Measurements from ENCODE around the gene HS3ST3A1.

Gene HS3ST3A1

GRCh38 chr17:13581925-13582324 lies 19.8 kb downstream of the HS3ST3A1 start:
- H3K18ac ChIP-seq (ENCODE audit: low read depth in 1 of 2, low read length in 2 of 2): no peak overlapping the region
- no peak overlapping the region for H4K8ac ChIP-seq (ENCODE audit: low read length)
- no peak overlapping the region for H2BK12ac ChIP-seq (ENCODE audit: low read length in 2 of 2)
- H2BK120ac ChIP-seq (ENCODE audit: low read depth, low read length): no peak overlapping the region
- H2AK5ac ChIP-seq (ENCODE audit: low read length, severe bottlenecking): no peak overlapping the region
- H3K36me3 ChIP-seq (ENCODE audit: control insufficient read depth in 1 of 2, insufficient read depth in 2 of 2, low read depth in 1 of 2, low read length in 2 of 2): no peaks in the 10 kb centered on the region
- no peak overlapping the region for H2BK15ac ChIP-seq (ENCODE audit: low read depth, poor library complexity, severe bottlenecking)
- no peaks in the 10 kb centered on the region for H3K79me1 ChIP-seq (replicated peaks; ENCODE audit: low read length, poor library complexity, severe bottlenecking)
- H3K4ac ChIP-seq (ENCODE audit: low read depth in 1 of 2, low read length in 2 of 2): no peak overlapping the region
- H3K27ac ChIP-seq (ENCODE audit: low read length, poor library complexity, severe bottlenecking): no peak overlapping the region
- H2BK5ac ChIP-seq (ENCODE audit: low read depth, low read length, poor library complexity, severe bottlenecking): no peak overlapping the region
- 100% methylated on average over 1 of the region's 3 CpGs for WGBS
- DNase-seq: no peak
- no peak overlapping the region for H3K4me2 ChIP-seq (ENCODE audit: low read length, poor library complexity, severe bottlenecking)
- no peak overlapping the region for H3K23ac ChIP-seq (ENCODE audit: low read length in 2 of 2)
- no peak overlapping the region for H4K91ac ChIP-seq (ENCODE audit: low read length)
- no peak overlapping the region for H2AFZ ChIP-seq (ENCODE audit: low read depth, low read length)
- H3K4me3 ChIP-seq (ENCODE audit: insufficient read depth in 1 of 2, low read depth in 1 of 2, low read length in 2 of 2): no peak overlapping the region
- no peak overlapping the region for H3K14ac ChIP-seq (ENCODE audit: low read length in 2 of 2)
- H3K9ac ChIP-seq (ENCODE audit: low read length): no peak overlapping the region
- H3K4me1 ChIP-seq (ENCODE audit: control insufficient read depth, insufficient read depth, low read depth, low read length): no peaks in the 10 kb centered on the region
- H3K9me3 ChIP-seq (ENCODE audit: control insufficient read depth, low read length): no peaks in the 10 kb centered on the region
- no peaks in the 10 kb centered on the region for H3K27me3 ChIP-seq (ENCODE audit: control insufficient read depth in 1 of 2, insufficient read depth in 1 of 2, low read length in 2 of 2)

- 100% methylated on average over 4 of the region's 8 CpGs for WGBS
- H2AK5ac ChIP-seq (ENCODE audit: low read length, severe bottlenecking): no peak overlapping the region
- no peak overlapping the region for H3K14ac ChIP-seq (ENCODE audit: low read length in 2 of 2)
- no peak overlapping the region for H3K9ac ChIP-seq (ENCODE audit: low read length)
- no peak overlapping the region for H3K4me3 ChIP-seq (ENCODE audit: insufficient read depth in 1 of 2, low read depth in 1 of 2, low read length in 2 of 2)
- DNase-seq: no peak
- no peaks in the 10 kb centered on the region for H3K9me3 ChIP-seq (ENCODE audit: control insufficient read depth, low read length)
- no peak overlapping the region for H3K4me2 ChIP-seq (ENCODE audit: low read length, poor library complexity, severe bottlenecking)
- H3K36me3 ChIP-seq (ENCODE audit: control insufficient read depth in 1 of 2, insufficient read depth in 2 of 2, low read depth in 1 of 2, low read length in 2 of 2): no peaks in the 10 kb centered on the region
- no peak overlapping the region for H2BK120ac ChIP-seq (ENCODE audit: low read depth, low read length)
- no peak overlapping the region for H3K18ac ChIP-seq (ENCODE audit: low read depth in 1 of 2, low read length in 2 of 2)
- no peak overlapping the region for H2BK5ac ChIP-seq (ENCODE audit: low read depth, low read length, poor library complexity, severe bottlenecking)
- no peaks in the 10 kb centered on the region for H3K79me1 ChIP-seq (replicated peaks; ENCODE audit: low read length, poor library complexity, severe bottlenecking)
- H3K27me3 ChIP-seq (ENCODE audit: control insufficient read depth in 1 of 2, insufficient read depth in 1 of 2, low read length in 2 of 2): no peaks in the 10 kb centered on the region
- no peak overlapping the region for H2BK12ac ChIP-seq (ENCODE audit: low read length in 2 of 2)
- H2BK15ac ChIP-seq (ENCODE audit: low read depth, poor library complexity, severe bottlenecking): no peak overlapping the region
- H2AFZ ChIP-seq (ENCODE audit: low read depth, low read length): no peak overlapping the region
- H3K27ac ChIP-seq (ENCODE audit: low read length, poor library complexity, severe bottlenecking): no peak overlapping the region
- H3K4me1 ChIP-seq (ENCODE audit: control insufficient read depth, insufficient read depth, low read depth, low read length): peaks cover 3% of the 10 kb centered on the region
- H4K8ac ChIP-seq (ENCODE audit: low read length): no peak overlapping the region
- no peak overlapping the region for H3K4ac ChIP-seq (ENCODE audit: low read depth in 1 of 2, low read length in 2 of 2)
- H3K23ac ChIP-seq (ENCODE audit: low read length in 2 of 2): no peak overlapping the region
- no peak overlapping the region for H4K91ac ChIP-seq (ENCODE audit: low read length)
These were observed 20.9 kb downstream of the HS3ST3A1 start for GRCh38 chr17:13580790-13581189.

- no peak overlapping the region for H2BK15ac ChIP-seq (ENCODE audit: low read depth, poor library complexity, severe bottlenecking)
- no peak overlapping the region for H3K4me3 ChIP-seq (ENCODE audit: insufficient read depth in 1 of 2, low read depth in 1 of 2, low read length in 2 of 2)
- H3K4me1 ChIP-seq (ENCODE audit: control insufficient read depth, insufficient read depth, low read depth, low read length): peaks cover 3% of the 10 kb centered on the region
- DNase-seq: no peak
- no peak overlapping the region for H2BK12ac ChIP-seq (ENCODE audit: low read length in 2 of 2)
- no peak overlapping the region for H4K91ac ChIP-seq (ENCODE audit: low read length)
- no peak overlapping the region for H2AK5ac ChIP-seq (ENCODE audit: low read length, severe bottlenecking)
- H3K4ac ChIP-seq (ENCODE audit: low read depth in 1 of 2, low read length in 2 of 2): no peak overlapping the region
- no peak overlapping the region for H3K18ac ChIP-seq (ENCODE audit: low read depth in 1 of 2, low read length in 2 of 2)
- H3K9me3 ChIP-seq (ENCODE audit: control insufficient read depth, low read length): no peaks in the 10 kb centered on the region
- WGBS: 73% methylated on average over 3 of the region's 3 CpGs
- no peak overlapping the region for H3K9ac ChIP-seq (ENCODE audit: low read length)
- no peak overlapping the region for H4K8ac ChIP-seq (ENCODE audit: low read length)
- H3K36me3 ChIP-seq (ENCODE audit: control insufficient read depth in 1 of 2, insufficient read depth in 2 of 2, low read depth in 1 of 2, low read length in 2 of 2): no peaks in the 10 kb centered on the region
- no peak overlapping the region for H2BK120ac ChIP-seq (ENCODE audit: low read depth, low read length)
- no peak overlapping the region for H3K4me2 ChIP-seq (ENCODE audit: low read length, poor library complexity, severe bottlenecking)
- H2BK5ac ChIP-seq (ENCODE audit: low read depth, low read length, poor library complexity, severe bottlenecking): no peak overlapping the region
- H3K27me3 ChIP-seq (ENCODE audit: control insufficient read depth in 1 of 2, insufficient read depth in 1 of 2, low read length in 2 of 2): no peaks in the 10 kb centered on the region
- no peak overlapping the region for H2AFZ ChIP-seq (ENCODE audit: low read depth, low read length)
- no peak overlapping the region for H3K14ac ChIP-seq (ENCODE audit: low read length in 2 of 2)
- no peak overlapping the region for H3K23ac ChIP-seq (ENCODE audit: low read length in 2 of 2)
- H3K27ac ChIP-seq (ENCODE audit: low read length, poor library complexity, severe bottlenecking): no peak overlapping the region
- H3K79me1 ChIP-seq (replicated peaks; ENCODE audit: low read length, poor library complexity, severe bottlenecking): no peaks in the 10 kb centered on the region
These were observed 24.8 kb downstream of the HS3ST3A1 start for GRCh38 chr17:13576661-13577526.

- Histone ChIP-seq H3K14ac (ENCODE audit: low read length in 2 of 2) (no peak overlapping the region), H3K4me3 (ENCODE audit: insufficient read depth in 1 of 2, low read depth in 1 of 2, low read length in 2 of 2) (no peak overlapping the region), H3K79me1 (replicated peaks; ENCODE audit: low read length, poor library complexity, severe bottlenecking) (no peaks in the 10 kb centered on the region), H3K27ac (ENCODE audit: low read length, poor library complexity, severe bottlenecking) (no peak overlapping the region), H3K23ac (ENCODE audit: low read length in 2 of 2) (no peak overlapping the region), H4K91ac (ENCODE audit: low read length) (no peak overlapping the region), H3K9me3 (ENCODE audit: control insufficient read depth, low read length) (no peaks in the 10 kb centered on the region), H2AFZ (ENCODE audit: low read depth, low read length) (no peak overlapping the region), H2BK15ac (ENCODE audit: low read depth, poor library complexity, severe bottlenecking) (no peak overlapping the region), H2BK12ac (ENCODE audit: low read length in 2 of 2) (no peak overlapping the region), H3K18ac (ENCODE audit: low read depth in 1 of 2, low read length in 2 of 2) (no peak overlapping the region), H2AK5ac (ENCODE audit: low read length, severe bottlenecking) (no peak overlapping the region), H3K4ac (ENCODE audit: low read depth in 1 of 2, low read length in 2 of 2) (no peak overlapping the region), H4K8ac (ENCODE audit: low read length) (no peak overlapping the region), H3K27me3 (ENCODE audit: control insufficient read depth in 1 of 2, insufficient read depth in 1 of 2, low read length in 2 of 2) (no peaks in the 10 kb centered on the region), H3K36me3 (ENCODE audit: control insufficient read depth in 1 of 2, insufficient read depth in 2 of 2, low read depth in 1 of 2, low read length in 2 of 2) (no peaks in the 10 kb centered on the region), H2BK120ac (ENCODE audit: low read depth, low read length) (no peak overlapping the region), H3K4me1 (ENCODE audit: control insufficient read depth, insufficient read depth, low read depth, low read length) (peaks cover 3% of the 10 kb centered on the region), H3K4me2 (ENCODE audit: low read length, poor library complexity, severe bottlenecking) (no peak overlapping the region), H2BK5ac (ENCODE audit: low read depth, low read length, poor library complexity, severe bottlenecking) (no peak overlapping the region), H3K9ac (ENCODE audit: low read length) (no peak overlapping the region)
- DNase-seq: no peak
- 60% methylated on average over 6 of the region's 6 CpGs for WGBS
These were observed 25.8 kb downstream of the HS3ST3A1 start for GRCh38 chr17:13575922-13576419.
